SK-N-SH (cell line): Measurements from ENCODE around the gene CELSR1. TPM values are rescaled to one million over a fixed set of nuclear protein-coding genes. Genes with fewer than 3 reads are reported as not detected.

ENCODE experiments used
- CTCF ChIA-PET: fragments of 300-600, 350-600 bp; formaldehyde crosslinking; extraction: SDS; loops from one replicate; lab custom pipeline; 2021; lab: Yijun Ruan, JAX
- POLR2A ChIA-PET: fragments of 350-600 bp; sonication (Branson Sonifier 250); formaldehyde crosslinking; extraction: SDS; loops from one replicate; lab custom pipeline; 2020; ENCODE audit warnings: antibody characterized with exemption, inconsistent platforms; lab: Yijun Ruan, JAX
- DNase-seq: peaks from one replicate; pipeline ENCODE4 v3.0.0; 2012
- H2AFZ ChIP-seq: fragments of 200-600 bp; sonication (generic); 2 replicates; pipeline ENCODE4 v1.8.1; 2016; ENCODE audit warnings: antibody characterized with exemption, mild to moderate bottlenecking, low read depth
- H3F3A ChIP-seq: fragments of 200-600 bp; sonication (generic); replicated peaks from 2 replicates; pipeline ENCODE3; 2016; ENCODE audit warnings: antibody characterized with exemption, mild to moderate bottlenecking; ENCODE audit not compliant: insufficient read depth
- H3K27ac ChIP-seq, 2 experiments: fragments of 200-500 bp in 1 of 2; fragments of 200-600 bp in 1 of 2; sonication (Bioruptor generic) in 1 of 2; sonication (generic), shearing (Covaris generic) in 1 of 2; 2 replicates each; pipeline versions ENCODE4 v1.5.1 to v1.6.1; 2014 to 2016; ENCODE audit warnings: low read depth in 2 of 2, inconsistent platforms in 1 of 2, low read length in 1 of 2, mild to moderate bottlenecking in 1 of 2, mixed read lengths in 1 of 2
- H3K27me3 ChIP-seq: fragments of 200-600 bp; sonication (generic), shearing (Covaris generic); 2 replicates; pipeline ENCODE4 v1.6.1; 2016; ENCODE audit warnings: mixed run types; ENCODE audit not compliant: insufficient read depth
- H3K36me3 ChIP-seq, 2 experiments: fragments of 200-500 bp in 1 of 2; fragments of 200-600 bp in 1 of 2; sonication (Bioruptor generic) in 1 of 2; sonication (generic) in 1 of 2; replicated peaks in 1 of 2; 2 replicates each; pipeline versions ENCODE3 to v1.5.1; 2014 to 2016; ENCODE audit warnings: low read length in 1 of 2, mild to moderate bottlenecking in 1 of 2; ENCODE audit not compliant: insufficient read depth in 2 of 2, control insufficient read depth in 1 of 2
- H3K4me1 ChIP-seq, 2 experiments: fragments of 200-500 bp in 1 of 2; fragments of 200-600 bp in 1 of 2; sonication (Bioruptor generic) in 1 of 2; sonication (generic), shearing (Covaris generic) in 1 of 2; 2 replicates each; pipeline versions ENCODE4 v1.5.1 to v1.6.1; 2014 to 2016; ENCODE audit warnings: low read depth in 1 of 2, low read length in 1 of 2, mixed run types in 1 of 2; ENCODE audit not compliant: insufficient read depth in 2 of 2, control insufficient read depth in 1 of 2
- H3K4me2 ChIP-seq: fragments of 200-600 bp; sonication (generic), shearing (Covaris generic); 2 replicates; pipeline ENCODE4 v1.6.1; 2017; ENCODE audit warnings: mixed run types
- H3K4me3 ChIP-seq, 2 experiments: fragments of 200-500 bp in 1 of 2; fragments of 200-600 bp in 1 of 2; sonication (Bioruptor generic) in 1 of 2; sonication (generic), shearing (Covaris generic) in 1 of 2; 2 replicates each; pipeline versions ENCODE4 v1.5.1 to v1.8.1; 2014 to 2016; ENCODE audit warnings: low read depth in 2 of 2, inconsistent platforms in 1 of 2, low read length in 1 of 2, mild to moderate bottlenecking in 1 of 2, mixed read lengths in 1 of 2, moderate library complexity in 1 of 2
- H3K79me2 ChIP-seq: fragments of 200-600 bp; sonication (generic); 2 replicates; pipeline ENCODE4 v1.8.1; 2017; ENCODE audit warnings: mild to moderate bottlenecking; ENCODE audit not compliant: insufficient read depth
- H3K9ac ChIP-seq: fragments of 200-600 bp; sonication (generic); 2 replicates; pipeline ENCODE4 v1.6.1; 2017; ENCODE audit warnings: mixed run types
- H3K9me2 ChIP-seq: fragments of 200-600 bp; sonication (generic); 2 replicates; pipeline ENCODE4 v1.6.1; 2017; ENCODE audit warnings: mixed run types
- H3K9me3 ChIP-seq: fragments of 200-600 bp; sonication (generic); 2 replicates; pipeline ENCODE4 v1.6.1; 2017; ENCODE audit warnings: mixed run types, mild to moderate bottlenecking, moderate library complexity
- H4K20me1 ChIP-seq: fragments of 200-600 bp; sonication (generic); 2 replicates; pipeline ENCODE4 v1.6.1; 2017; ENCODE audit warnings: mild to moderate bottlenecking, mixed run types; ENCODE audit not compliant: insufficient read depth
- CHD2 ChIP-seq: fragments of 150-350 bp; IDR thresholded peaks from 2 replicates; pipeline ENCODE4 v1.6.1; 2018; ENCODE audit warnings: low read length; ENCODE audit not compliant: partially characterized antibody
- ELF1 ChIP-seq: IDR thresholded peaks from 2 replicates; pipeline ENCODE4 v1.4.0; 2012
- EZH2phosphoT487 ChIP-seq: fragments of 200-600 bp; sonication (generic); IDR thresholded peaks from 2 replicates; pipeline ENCODE4 v1.6.1; 2017; ENCODE audit warnings: low read depth, mixed run types, mild to moderate bottlenecking, antibody characterized with exemption, moderate library complexity, borderline replicate concordance
- FOSL2 ChIP-seq: IDR thresholded peaks from 2 replicates; pipeline ENCODE4 v1.4.0; 2012; ENCODE audit warnings: low read depth, mild to moderate bottlenecking, moderate library complexity, borderline replicate concordance
- FOXJ3 ChIP-seq: sonication (generic); formaldehyde crosslinking; IDR thresholded peaks from 2 replicates; pipeline ENCODE4 v1.5.1; 2020; ENCODE audit warnings: mild to moderate bottlenecking, missing genetic modification reagents
- FOXM1 ChIP-seq: IDR thresholded peaks from 2 replicates; pipeline ENCODE4 v1.4.0; 2012; ENCODE audit warnings: low read depth, mild to moderate bottlenecking
- GABPA ChIP-seq: IDR thresholded peaks from 2 replicates; pipeline ENCODE4 v1.4.0; 2012; ENCODE audit warnings: low read depth, mild to moderate bottlenecking
- GATA2 ChIP-seq: sonication (generic); formaldehyde crosslinking; IDR thresholded peaks from 2 replicates; pipeline ENCODE4 v1.5.0; 2020; ENCODE audit warnings: mild to moderate bottlenecking, missing genetic modification reagents
- JUND ChIP-seq: IDR thresholded peaks from 2 replicates; pipeline ENCODE4 v1.4.0; 2012
- MAX ChIP-seq: IDR thresholded peaks from 2 replicates; pipeline ENCODE4 v1.4.0; 2012; ENCODE audit warnings: low read depth
- MXI1 ChIP-seq: IDR thresholded peaks from 2 replicates; pipeline ENCODE4 v1.6.1; 2012; ENCODE audit warnings: mild to moderate bottlenecking, low read depth, low read length, improper control_type of control experiment
- PBX3 ChIP-seq: IDR thresholded peaks from 2 replicates; pipeline ENCODE4; 2012
- POLR2AphosphoS5 ChIP-seq: IDR thresholded peaks from 2 replicates; pipeline ENCODE4 v1.6.1; 2012; ENCODE audit warnings: low read depth, low read length
- RAD21 ChIP-seq: IDR thresholded peaks from 2 replicates; pipeline ENCODE4 v1.6.1; 2012; ENCODE audit warnings: mild to moderate bottlenecking, low read length
- RFX5 ChIP-seq: IDR thresholded peaks from 2 replicates; pipeline ENCODE4 v1.6.1; 2012; ENCODE audit warnings: mild to moderate bottlenecking, improper control_type of control experiment, low read length
- SIN3A ChIP-seq: IDR thresholded peaks from 2 replicates; pipeline ENCODE4 v1.6.1; 2012; ENCODE audit warnings: low read depth, mild to moderate bottlenecking, low read length, moderate library complexity, borderline replicate concordance
- SMC3 ChIP-seq: IDR thresholded peaks from 2 replicates; pipeline ENCODE4 v1.6.1; 2012; ENCODE audit warnings: low read depth, low read length, improper control_type of control experiment
- TCF12 ChIP-seq: IDR thresholded peaks from 2 replicates; pipeline ENCODE4 v1.4.0; 2012
- USF2 ChIP-seq: fragments of 150-350 bp; IDR thresholded peaks from 2 replicates; pipeline ENCODE4 v1.6.1; 2017; ENCODE audit warnings: antibody characterized with exemption, low read length, low read depth, borderline replicate concordance
- YY1 ChIP-seq: IDR thresholded peaks from 2 replicates; pipeline ENCODE4 v1.4.0; 2012; ENCODE audit warnings: low read depth, mild to moderate bottlenecking
- ZBTB33 ChIP-seq: IDR thresholded peaks from 2 replicates; pipeline ENCODE4 v1.4.0; 2012; ENCODE audit warnings: low read depth, borderline replicate concordance
- WGBS: methylation state at CpG from one replicate; pipeline ENCODE4 v1.1.6; 2017; ENCODE audit warnings: low lambda C conversion rate; 5-methylcytosine and 5-hydroxymethylcytosine counted together
- polyA plus RNA-seq, 3 experiments: library from polyadenylated mRNA; depleted of rRNA; stranded (reverse); fragments of >200 nt; gene quantifications; 2 replicates each; pipeline ENCODE4 v1.2.3, GENCODE V29; 2012

CELSR1 gene
- polyA plus RNA-seq, 1 of the 3 experiments (the other 2 are of a cell fraction), result 5.0 TPM

- H3K4me2 ChIP-seq, result no peak overlapping the region
These were observed 1.7 kb upstream of the CELSR1 start for GRCh38 chr22:46539169-46539568.

GRCh38 chr22:46538814-46539160, 1.4 kb upstream of the CELSR1 start:
- Histone ChIP-seq H3K9ac (no peak overlapping the region), H3K4me3 (peak overlapping the region in 1 of 2 experiments; percentile 60; a peak in 2 of 4 replicates), H3K4me2 (peak overlapping the region; percentile 78), H3K27ac (no peak overlapping the region), H3K79me2 (no peaks in the 10 kb centered on the region), H3K9me2 (no peaks in the 10 kb centered on the region), H3F3A (no peaks in the 10 kb centered on the region), H3K36me3 (no peaks in the 10 kb centered on the region), H3K27me3 (peaks cover 8% of the 10 kb centered on the region; the same call in 1 of the 2 replicates), H3K4me1 (peaks cover 0 to 4% of the 10 kb centered on the region in 2 experiments; a peak in 1 of 4 replicates), H2AFZ (peak overlapping the region; percentile 63; the same call in 1 of the 2 replicates), H4K20me1 (no peaks in the 10 kb centered on the region), H3K9me3 (no peaks in the 10 kb centered on the region)
- ChIA-PET CTCF (interaction anchor here (0.6 to 7.7 kb wide), 6 partner anchors 9 to 533 kb away, joined by 3 to 105 read pairs (median 4); partner anchors contain the start of gene TRMU), POLR2A (no interaction called here)
- DNase-seq, result no peak
- WGBS, result 18% methylated on average over 10 of the region's 13 CpGs
- TF ChIP-seq RFX5, result no peak
- TF ChIP-seq MXI1, result no peak
- TF ChIP-seq GATA2, result no peak
- TF ChIP-seq SMC3, result no peak
- TF ChIP-seq POLR2AphosphoS5, result no peak
- TF ChIP-seq USF2, result no peak
- TF ChIP-seq FOXM1, result no peak
- no peak for TF ChIP-seq FOXJ3 (CRISPR knock-in tag)
- TF ChIP-seq GABPA, result no peak
- no peak for TF ChIP-seq PBX3
- TF ChIP-seq ZBTB33, result no peak
- TF ChIP-seq JUND, result no peak
- no peak for TF ChIP-seq CHD2

More at GRCh38 chr22:46539169-46539568, 1.7 kb upstream of the CELSR1 start:
- Histone ChIP-seq H3K36me3 (no peaks in the 10 kb centered on the region), H3K4me3 (no peak overlapping the region), H4K20me1 (no peaks in the 10 kb centered on the region), H3K79me2 (no peaks in the 10 kb centered on the region), H3F3A (no peaks in the 10 kb centered on the region), H3K27ac (no peak overlapping the region), H3K9ac (no peak overlapping the region), H2AFZ (no peak overlapping the region), H3K27me3 (peaks cover 8% of the 10 kb centered on the region; the same call in 1 of the 2 replicates), H3K4me1 (peaks cover 0 to 4% of the 10 kb centered on the region in 2 experiments; a peak in 1 of 4 replicates), H3K9me2 (no peaks in the 10 kb centered on the region), H3K9me3 (no peaks in the 10 kb centered on the region)
- 85% methylated on average over 9 of the region's 9 CpGs for WGBS
- TF ChIP-seq JUND (no peak), GATA2 (no peak), MAX (no peak), YY1 (no peak), ELF1 (no peak), USF2 (no peak), GABPA (no peak), SMC3 (no peak), SIN3A (no peak), RAD21 (no peak), EZH2phosphoT487 (no peak), FOSL2 (no peak), MXI1 (no peak), TCF12 (no peak), FOXJ3 (CRISPR knock-in tag) (no peak)
- POLR2A ChIA-PET, result no interaction called here
- CTCF ChIA-PET, result interaction anchor here (1.6 to 7.7 kb wide), 4 partner anchors 8 to 184 kb away, joined by 4 to 105 read pairs (median 7); no protein-coding TSS in a partner anchor
- DNase-seq, result no peak
